ENCODE results near the gene DGKQ. TPM values are rescaled to one million over a fixed set of nuclear protein-coding genes. Genes with fewer than 3 reads are reported as not detected.

DGKQ gene, protein sequence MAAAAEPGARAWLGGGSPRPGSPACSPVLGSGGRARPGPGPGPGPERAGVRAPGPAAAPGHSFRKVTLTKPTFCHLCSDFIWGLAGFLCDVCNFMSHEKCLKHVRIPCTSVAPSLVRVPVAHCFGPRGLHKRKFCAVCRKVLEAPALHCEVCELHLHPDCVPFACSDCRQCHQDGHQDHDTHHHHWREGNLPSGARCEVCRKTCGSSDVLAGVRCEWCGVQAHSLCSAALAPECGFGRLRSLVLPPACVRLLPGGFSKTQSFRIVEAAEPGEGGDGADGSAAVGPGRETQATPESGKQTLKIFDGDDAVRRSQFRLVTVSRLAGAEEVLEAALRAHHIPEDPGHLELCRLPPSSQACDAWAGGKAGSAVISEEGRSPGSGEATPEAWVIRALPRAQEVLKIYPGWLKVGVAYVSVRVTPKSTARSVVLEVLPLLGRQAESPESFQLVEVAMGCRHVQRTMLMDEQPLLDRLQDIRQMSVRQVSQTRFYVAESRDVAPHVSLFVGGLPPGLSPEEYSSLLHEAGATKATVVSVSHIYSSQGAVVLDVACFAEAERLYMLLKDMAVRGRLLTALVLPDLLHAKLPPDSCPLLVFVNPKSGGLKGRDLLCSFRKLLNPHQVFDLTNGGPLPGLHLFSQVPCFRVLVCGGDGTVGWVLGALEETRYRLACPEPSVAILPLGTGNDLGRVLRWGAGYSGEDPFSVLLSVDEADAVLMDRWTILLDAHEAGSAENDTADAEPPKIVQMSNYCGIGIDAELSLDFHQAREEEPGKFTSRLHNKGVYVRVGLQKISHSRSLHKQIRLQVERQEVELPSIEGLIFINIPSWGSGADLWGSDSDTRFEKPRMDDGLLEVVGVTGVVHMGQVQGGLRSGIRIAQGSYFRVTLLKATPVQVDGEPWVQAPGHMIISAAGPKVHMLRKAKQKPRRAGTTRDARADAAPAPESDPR
- total RNA-seq, result 6.1 TPM

DNA sequence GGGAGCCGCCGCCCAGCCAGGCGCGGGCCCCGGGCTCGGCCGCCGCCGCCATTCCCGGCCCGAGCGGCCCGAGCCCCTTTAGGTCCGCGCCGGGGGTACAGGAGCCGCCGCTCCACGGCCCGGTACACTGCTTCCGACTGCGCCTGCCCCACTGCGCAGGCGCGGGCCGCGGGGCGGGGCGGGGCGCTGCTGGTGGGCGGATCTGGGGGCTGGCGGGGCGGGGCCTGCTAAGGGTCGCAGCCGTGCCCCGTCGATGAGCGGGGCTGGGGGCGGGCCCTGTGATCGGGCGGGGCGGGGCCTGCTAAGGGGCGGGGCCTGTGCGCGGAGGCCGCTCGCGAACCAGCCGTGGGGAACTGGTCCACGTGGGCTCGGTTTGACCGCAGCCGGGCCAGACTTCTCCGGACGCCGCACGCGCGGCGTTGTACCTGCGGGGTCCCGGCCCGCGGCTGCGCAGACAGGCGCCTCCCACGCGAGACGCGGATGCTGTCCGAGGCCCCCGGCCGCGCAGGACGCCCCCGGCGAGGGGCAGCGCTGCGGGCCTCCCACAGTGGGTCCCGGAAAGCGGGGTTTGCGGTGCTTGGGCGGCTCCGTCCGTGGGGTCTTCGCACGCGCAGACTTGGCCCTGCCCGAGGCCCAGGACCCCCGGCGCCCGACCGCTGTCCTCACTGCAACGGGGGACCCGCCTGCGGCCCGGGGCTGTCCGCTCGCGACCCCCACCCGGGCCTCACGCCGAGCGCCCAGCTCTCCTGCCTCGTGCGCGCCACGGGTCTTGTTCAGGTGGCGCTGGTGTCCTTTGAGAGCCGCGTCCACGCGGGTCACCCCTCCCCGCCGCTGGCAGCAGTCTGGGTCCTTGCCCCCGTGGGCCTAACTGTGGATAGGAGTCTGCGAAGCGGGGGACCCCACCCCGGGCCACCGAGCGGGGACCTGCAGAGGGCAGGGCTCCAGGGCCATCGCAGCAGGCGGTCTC lies at the start of gene DGKQ:
TSS of gene DGKQ (minus strand) at position 139 of the 967 bp plus-strand sequence. CDS start at position 52, 87 bp downstream.
- FAIRE-seq, result no peak
- DNase-seq (ENCODE audit: low spot score in 2 of 2), result peak; percentile 100

DNA sequence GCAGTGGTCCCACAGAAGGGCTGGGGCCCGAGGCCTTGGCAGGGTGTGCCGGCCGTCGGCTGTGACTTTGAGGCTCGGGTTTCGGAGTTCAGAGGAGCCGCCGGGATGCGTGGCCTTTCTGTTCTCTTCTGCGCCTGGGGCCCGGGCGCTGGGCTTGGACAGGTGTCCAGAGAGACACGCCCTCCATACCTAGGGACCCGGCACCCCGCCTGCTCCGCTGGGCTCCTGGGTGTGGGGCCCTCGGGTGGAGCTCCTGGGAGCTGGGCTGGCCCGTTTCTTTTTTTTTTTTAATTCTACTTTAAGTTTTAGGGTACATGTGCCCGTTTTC lies 49.3 kb upstream of the DGKQ start:
- FAIRE-seq (no peak), DNase-seq (ENCODE audit: low spot score in 2 of 2) (no peak)

DNA sequence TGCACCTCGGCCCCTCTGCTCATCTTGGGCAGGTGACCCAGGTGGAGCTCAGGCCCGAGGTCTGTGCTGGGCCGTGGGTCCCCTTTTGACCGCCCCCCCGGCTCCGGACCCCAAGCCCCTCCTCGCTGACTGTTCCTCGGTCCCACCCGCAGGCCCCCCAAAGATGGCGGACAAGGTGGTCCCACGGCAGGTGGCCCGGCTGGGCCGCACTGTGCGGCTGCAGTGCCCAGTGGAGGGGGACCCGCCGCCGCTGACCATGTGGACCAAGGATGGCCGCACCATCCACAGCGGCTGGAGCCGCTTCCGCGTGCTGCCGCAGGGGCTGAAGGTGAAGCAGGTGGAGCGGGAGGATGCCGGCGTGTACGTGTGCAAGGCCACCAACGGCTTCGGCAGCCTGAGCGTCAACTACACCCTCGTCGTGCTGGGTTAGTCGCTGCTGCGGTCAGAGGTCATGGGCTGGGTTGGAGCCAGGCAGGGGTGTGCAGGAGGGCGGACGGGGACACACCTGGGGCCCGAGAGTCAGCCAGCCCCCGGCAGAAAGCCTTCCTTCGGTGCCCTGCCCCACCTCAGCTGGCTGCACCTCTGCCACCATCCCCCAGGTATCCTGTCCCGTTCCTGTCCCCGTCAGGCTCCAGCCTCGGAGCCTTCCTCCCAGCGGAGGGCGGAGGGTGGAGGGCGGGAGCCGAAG lies 48.8 kb upstream of the DGKQ start:
- FAIRE-seq (no peak), DNase-seq (ENCODE audit: low spot score in 2 of 2) (no peak)

GRCh38 chr4:1021386-1022050 lies 48.1 kb upstream of the DGKQ start:
- FAIRE-seq (no peak), DNase-seq (ENCODE audit: low spot score in 2 of 2) (no peak)

- no peak for DNase-seq (ENCODE audit: low spot score in 2 of 2)
- no peak for FAIRE-seq
Observed at GRCh38 chr4:1019729-1020470, 46.5 kb upstream of the DGKQ start.

DNA sequence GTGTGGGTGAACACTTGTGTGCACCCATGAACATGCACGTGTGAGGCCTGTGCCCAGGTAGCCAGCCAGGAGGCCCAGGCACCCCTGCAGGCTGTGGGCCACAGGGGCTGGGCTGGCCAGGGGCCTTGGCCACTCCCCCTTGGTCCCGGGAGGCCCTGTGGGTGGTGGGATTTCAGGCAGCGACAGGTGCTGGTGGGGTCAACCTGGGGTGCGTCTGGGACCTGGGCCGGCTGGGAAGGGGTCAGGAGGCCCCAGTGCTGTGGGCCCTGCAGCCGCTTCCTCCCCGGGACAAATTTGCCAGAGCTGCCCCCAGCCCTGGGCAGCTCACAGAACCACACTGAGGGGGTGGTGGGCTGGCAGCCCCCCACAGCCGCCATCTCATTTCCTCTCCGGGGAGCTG lies 46.0 kb upstream of the DGKQ start:
- DNase-seq (ENCODE audit: low spot score in 2 of 2) (no peak), FAIRE-seq (no peak)

GRCh38 chr4:1018147-1019020 lies 45.0 kb upstream of the DGKQ start:
- no peak for DNase-seq (ENCODE audit: low spot score in 2 of 2)
- no peak for FAIRE-seq

DNA sequence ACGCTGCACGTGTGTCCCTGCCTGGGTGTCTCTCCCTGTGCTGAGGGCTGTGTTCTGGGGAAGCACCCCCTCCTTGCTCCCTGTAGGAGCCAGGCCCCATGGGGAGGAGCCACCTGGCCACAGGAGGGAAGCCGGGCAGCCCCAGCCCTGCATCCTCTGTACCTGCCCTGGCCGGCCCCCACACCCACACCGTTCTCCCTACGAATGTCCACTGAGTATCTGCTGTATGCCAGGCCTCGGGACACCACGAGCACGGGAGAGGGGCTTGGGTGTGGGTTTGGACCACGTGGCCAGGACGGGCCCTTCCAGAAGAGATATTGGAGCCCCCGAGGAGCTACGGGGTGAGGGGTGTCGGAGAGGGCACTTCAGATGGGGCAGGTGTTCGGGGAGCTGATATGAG lies 44.3 kb upstream of the DGKQ start:
- FAIRE-seq (no peak), DNase-seq (ENCODE audit: low spot score in 2 of 2) (no peak)

- DNase-seq (ENCODE audit: low spot score in 2 of 2), result no peak
- FAIRE-seq, result no peak
Observed at GRCh38 chr4:1017211-1017610, 43.8 kb upstream of the DGKQ start.

- FAIRE-seq (no peak), DNase-seq (ENCODE audit: low spot score in 2 of 2) (no peak)
Observed at GRCh38 chr4:1015746-1016145, 42.4 kb upstream of the DGKQ start.

DNA sequence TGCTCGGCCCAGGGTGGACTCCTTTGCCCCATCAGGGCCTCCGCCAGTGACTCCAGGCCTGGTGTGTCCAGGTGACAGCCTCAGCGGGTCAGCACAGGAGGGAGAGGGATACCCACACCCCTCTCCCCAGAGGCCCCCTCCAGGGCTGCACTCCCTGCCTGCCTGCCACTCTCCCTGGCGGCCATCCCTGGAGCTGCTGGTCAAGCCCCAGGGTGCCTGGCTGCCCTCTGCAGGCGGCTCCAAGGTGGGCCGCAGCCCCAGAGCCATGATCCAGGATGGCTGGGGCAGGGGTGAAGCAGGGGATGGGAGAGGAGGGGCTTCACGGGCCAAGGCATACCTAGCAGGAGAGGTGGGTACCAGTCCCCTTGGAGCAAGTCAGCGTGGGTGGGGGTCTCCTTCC lies 41.8 kb upstream of the DGKQ start:
- DNase-seq (ENCODE audit: low spot score in 2 of 2), result no peak
- FAIRE-seq, result no peak

- FAIRE-seq, result no peak
- DNase-seq (ENCODE audit: low spot score in 2 of 2), result peak; percentile 68 to 90
Observed at GRCh38 chr4:1014291-1015167, 41.2 kb upstream of the DGKQ start.

DNA sequence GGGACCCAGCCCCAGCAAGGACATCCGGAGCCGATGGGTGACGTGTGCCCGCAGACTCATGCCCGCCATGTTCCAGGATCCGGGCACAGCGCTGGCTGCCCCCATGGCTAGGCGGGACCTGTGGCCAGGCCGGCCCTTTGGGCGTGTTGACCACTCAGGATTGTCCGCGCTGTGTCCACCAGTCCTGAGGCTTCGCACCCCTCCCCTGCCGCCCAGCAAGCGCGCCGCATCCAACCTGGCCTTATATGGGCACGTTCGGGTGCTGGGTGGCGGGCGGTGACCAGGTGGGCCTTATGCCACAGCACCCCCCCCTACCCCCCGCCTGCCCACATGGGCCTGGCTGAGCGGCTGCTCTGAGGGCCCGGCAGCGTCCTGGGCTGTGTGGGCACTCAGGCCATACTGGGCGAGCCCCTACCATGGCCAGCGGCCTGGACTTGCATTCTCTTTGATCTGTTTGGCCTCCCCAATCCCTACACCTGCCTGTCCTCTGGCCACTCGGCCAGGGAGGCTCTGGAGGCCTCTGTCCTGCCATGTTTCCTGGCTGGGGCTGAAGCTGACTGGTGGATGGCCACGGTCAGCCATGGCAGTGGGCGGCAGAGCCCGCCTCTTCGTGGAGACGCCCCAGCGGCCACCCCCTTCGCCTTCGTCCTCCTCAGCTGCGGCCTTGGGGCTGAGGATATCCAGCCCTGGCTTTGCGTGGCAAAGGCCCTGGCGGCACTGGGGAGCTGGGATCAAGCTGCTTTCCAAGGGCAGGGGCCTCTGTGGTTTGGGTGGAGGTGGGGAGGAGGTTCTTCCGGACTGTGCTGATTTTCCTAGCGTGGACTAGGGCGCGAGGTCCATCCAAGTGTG lies 40.1 kb upstream of the DGKQ start:
- FAIRE-seq (no peak), DNase-seq (ENCODE audit: low spot score in 2 of 2) (no peak)

GRCh38 chr4:1012034-1012739 lies 38.8 kb upstream of the DGKQ start:
- DNase-seq (ENCODE audit: low spot score in 2 of 2) (no peak), FAIRE-seq (no peak)

DNA sequence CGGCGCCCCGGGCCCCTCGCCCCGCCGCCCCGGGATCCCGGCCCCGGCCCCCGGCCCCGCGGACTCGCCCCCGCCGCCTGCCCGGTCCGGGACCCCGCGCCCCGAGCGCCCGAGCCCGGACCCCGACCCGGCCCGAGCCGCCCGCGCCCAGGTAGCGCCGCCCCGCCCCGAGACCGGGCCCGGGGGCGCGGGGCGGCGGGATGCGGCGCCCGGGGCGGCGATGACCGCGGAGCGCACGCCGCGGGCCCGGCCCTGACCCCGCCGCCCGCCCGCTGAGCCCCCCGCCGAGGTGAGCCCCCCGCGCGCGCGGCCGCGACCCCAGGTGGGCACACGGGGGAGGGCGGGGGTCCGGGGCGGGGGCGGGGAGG lies 38.3 kb upstream of the DGKQ start:
- FAIRE-seq (no peak), DNase-seq (ENCODE audit: low spot score in 2 of 2) (no peak)
